HepG2 (cell line): ENCODE data around the gene LAG3. TPM values are rescaled to one million over a fixed set of nuclear protein-coding genes. Genes with fewer than 3 reads are reported as not detected.
A peak's percentile ranks its signal among the peaks of the same experiment; 100 is the strongest.

Experiments used
- CREM ChIP-seq, 2 experiments: sonication (generic) in 1 of 2; formaldehyde crosslinking in 1 of 2; IDR thresholded peaks; 2 replicates each; pipeline versions ENCODE4 v1.4.0 to v1.6.1; 2016 to 2020; ENCODE audit warnings: antibody characterized with exemption in 1 of 2, mild to moderate bottlenecking in 1 of 2, missing genetic modification reagents in 1 of 2
- NFE2L1 ChIP-seq: sonication (generic); formaldehyde crosslinking; IDR thresholded peaks from 2 replicates; pipeline ENCODE4 v1.4.0; 2020; ENCODE audit warnings: missing genetic modification reagents, mild to moderate bottlenecking, borderline replicate concordance
- REXO4 ChIP-seq: sonication (generic); formaldehyde crosslinking; IDR thresholded peaks from 2 replicates; pipeline ENCODE4 v1.8.0; 2022; ENCODE audit warnings: missing genetic modification reagents, mild to moderate bottlenecking, borderline replicate concordance
- SMARCE1 ChIP-seq: fragments of 450-650 bp; IDR thresholded peaks from 2 replicates; pipeline ENCODE4 v1.6.1; 2017; ENCODE audit warnings: borderline replicate concordance
- ZBTB10 ChIP-seq: sonication (generic); formaldehyde crosslinking; IDR thresholded peaks from 2 replicates; pipeline ENCODE4 v1.4.0; 2020; ENCODE audit warnings: missing genetic modification reagents, borderline replicate concordance
- ZBTB3 ChIP-seq: sonication (generic); formaldehyde crosslinking; IDR thresholded peaks from 2 replicates; pipeline ENCODE4 v1.4.0; 2020; ENCODE audit warnings: low read depth, mild to moderate bottlenecking, moderate library complexity, missing genetic modification reagents, borderline replicate concordance
- ZBTB34 ChIP-seq: sonication (generic); formaldehyde crosslinking; IDR thresholded peaks from 2 replicates; pipeline ENCODE4 v1.8.0; 2022; ENCODE audit warnings: mild to moderate bottlenecking, missing genetic modification reagents
- ZBTB43 ChIP-seq: sonication (generic); formaldehyde crosslinking; conservative IDR thresholded peaks from 2 replicates; pipeline ENCODE4 v1.4.0; 2020; ENCODE audit warnings: missing genetic modification reagents
- ZGPAT ChIP-seq: IDR thresholded peaks from 2 replicates; pipeline ENCODE4 v1.6.1; 2016; ENCODE audit warnings: mild to moderate bottlenecking
- ZNF331 ChIP-seq: sonication (generic); formaldehyde crosslinking; IDR thresholded peaks from 2 replicates; pipeline ENCODE4 v1.4.0; 2020; ENCODE audit warnings: missing genetic modification reagents
- ZNF335 ChIP-seq: sonication (generic); formaldehyde crosslinking; IDR thresholded peaks from 2 replicates; pipeline ENCODE4 v1.4.0; 2020; ENCODE audit warnings: missing genetic modification reagents
- ZNF34 ChIP-seq: sonication (generic); formaldehyde crosslinking; IDR thresholded peaks from 2 replicates; pipeline ENCODE4 v1.4.0; 2020; ENCODE audit warnings: mild to moderate bottlenecking, missing genetic modification reagents, borderline replicate concordance
- ZNF44 ChIP-seq: sonication (generic); formaldehyde crosslinking; IDR thresholded peaks from 2 replicates; pipeline ENCODE4 v1.5.1; 2020; ENCODE audit warnings: mild to moderate bottlenecking, missing genetic modification reagents
- ZNF512B ChIP-seq: sonication (generic); formaldehyde crosslinking; IDR thresholded peaks from 2 replicates; pipeline ENCODE4 v1.5.1; 2020; ENCODE audit warnings: missing genetic modification reagents, mild to moderate bottlenecking, borderline replicate concordance
- polyA plus RNA-seq, 8 experiments: library from polyadenylated mRNA; depleted of rRNA in 3 of 8; stranded (reverse) in 7 of 8; unstranded in 1 of 8; fragments of >200 nt; fragmentation: Illumina TruSeq in 4 of 8; extraction: Trizol in 4 of 8; gene quantifications; 2 replicates each; pipeline versions ENCODE4 v1.2.1 to v1.2.3, GENCODE V29; 2011 to 2016; ENCODE audit warnings: low read depth in 4 of 8, missing spikeins in 1 of 8, mixed read lengths in 1 of 8; ENCODE audit not compliant: insufficient read depth in 1 of 8
- total RNA-seq, 5 experiments: library from RNA; depleted of rRNA; stranded (reverse); fragments of >200 nt; fragmentation: Illumina TruSeq; extraction: Trizol; gene quantifications; 2 replicates each; pipeline ENCODE4 v1.2.3, GENCODE V29; 2016; ENCODE audit warnings: low read depth in 1 of 5
- TF ChIP-seq, protein P1 (sequence below): sonication (generic); formaldehyde crosslinking; IDR thresholded peaks from 2 replicates; pipeline ENCODE4 v1.5.0; 2020; ENCODE audit warnings: missing genetic modification reagents

The LAG3 gene
- total and polyA plus RNA-seq, 2 of the 13 experiments (the other 11 are each of a cell fraction or from before 2014, with no cell fraction given): 0.11 to 0.26 TPM

GRCh38 chr12:6775185-6776174 lies 3.2 kb downstream of the LAG3 start (continued):
- TF ChIP-seq ZBTB34 (CRISPR knock-in tag) (no peak), ZBTB3 (no peak), REXO4 (CRISPR knock-in tag) (no peak), SMARCE1 (no peak), ZNF335 (CRISPR knock-in tag) (no peak), ZNF512B (CRISPR knock-in tag) (no peak), NFE2L1 (CRISPR knock-in tag) (no peak), ZNF34 (no peak), ZBTB10 (CRISPR knock-in tag) (peak; percentile 67; the same call in 1 of the 2 replicates), ZNF331 (peak; percentile 57; the same call in 1 of the 2 replicates), ZGPAT (CRISPR knock-in tag) (peak; percentile 78), ZBTB43 (CRISPR knock-in tag) (0 out of 2 replicates have a peak, but pooled peaks have one; percentile 39), CREM (IDR thresholded peaks at IDR 0.05) (peak; percentile 81), CREM (CRISPR knock-in tag; IDR thresholded peaks at IDR 0.05) (no peak), ZNF44 (CRISPR knock-in tag) (no peak)
- TF ChIP-seq, protein P1, sequence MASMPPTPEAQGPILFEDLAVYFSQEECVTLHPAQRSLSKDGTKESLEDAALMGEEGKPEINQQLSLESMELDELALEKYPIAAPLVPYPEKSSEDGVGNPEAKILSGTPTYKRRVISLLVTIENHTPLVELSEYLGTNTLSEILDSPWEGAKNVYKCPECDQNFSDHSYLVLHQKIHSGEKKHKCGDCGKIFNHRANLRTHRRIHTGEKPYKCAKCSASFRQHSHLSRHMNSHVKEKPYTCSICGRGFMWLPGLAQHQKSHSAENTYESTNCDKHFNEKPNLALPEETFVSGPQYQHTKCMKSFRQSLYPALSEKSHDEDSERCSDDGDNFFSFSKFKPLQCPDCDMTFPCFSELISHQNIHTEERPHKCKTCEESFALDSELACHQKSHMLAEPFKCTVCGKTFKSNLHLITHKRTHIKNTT: no peak
